Transverse colon (tissue), 3 donors: ENCODE results near the gene PHKA2.

Source experiments
- CTCF ChIP-seq, 5 experiments: fragments of 200-600 bp in 3 of 5; fragments of 450-650 bp in 2 of 5; sonication (generic) in 3 of 5; IDR thresholded peaks; 1 replicate in 2 of 5; 2 replicates in 3 of 5; pipeline ENCODE4 v1.5.1; 2016 to 2017; ENCODE audit warnings: antibody characterized with exemption in 5 of 5, inconsistent platforms in 3 of 5, mild to moderate bottlenecking in 2 of 5, moderate library complexity in 1 of 5
- POLR2A ChIP-seq: fragments of 450-650 bp; IDR thresholded peaks from one replicate; pipeline ENCODE4 v1.6.1; 2016; ENCODE audit warnings: antibody characterized with exemption, mild to moderate bottlenecking, moderate library complexity

DNA sequence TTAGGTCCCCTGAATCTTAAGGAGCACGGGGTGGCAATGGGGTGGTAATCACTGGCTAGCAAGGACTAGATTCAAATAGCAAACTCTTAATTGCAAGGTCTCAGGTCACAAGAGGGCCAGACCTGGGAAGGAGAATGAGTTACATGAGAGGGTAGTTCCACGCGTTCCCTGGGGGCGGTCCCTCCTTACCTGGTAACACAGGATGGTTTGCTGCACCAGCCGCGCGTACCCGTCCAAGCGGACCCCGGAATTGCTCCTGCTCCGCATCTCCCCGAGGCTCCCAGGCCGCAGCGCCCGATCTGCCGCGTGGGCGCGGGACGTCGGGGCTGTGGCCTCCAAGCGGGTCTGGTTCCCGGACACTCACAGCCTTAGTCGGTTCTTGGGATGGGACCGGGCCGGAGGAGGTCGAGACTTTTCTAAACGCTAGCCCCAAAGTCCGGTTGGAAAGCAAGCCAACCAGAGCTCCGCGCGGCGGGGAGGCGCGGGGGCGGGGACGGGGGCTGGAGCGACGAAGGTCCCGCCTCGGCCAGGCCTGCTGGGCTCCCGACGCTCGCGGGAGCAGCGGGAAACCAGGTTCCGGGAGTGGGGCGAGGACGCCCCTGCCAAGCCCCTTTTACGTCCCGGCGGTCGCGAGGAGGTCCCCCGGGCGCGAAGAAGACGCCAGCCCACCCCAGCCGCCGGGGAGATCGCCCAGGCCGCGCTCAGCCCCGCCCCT is at the start of gene PHKA2:
- TF ChIP-seq CTCF (IDR thresholded peaks at IDR 0.05) (no peak), POLR2A (no peak)
